ENCODE results near the gene GZMM. TPM values are rescaled to one million over a fixed set of nuclear protein-coding genes. Genes with fewer than 3 reads are reported as not detected.

Gene GZMM
- total RNA-seq, 2 donors from 2014 or later = 0.61 to 1.0 TPM

- no peak for TF ChIP-seq CTCF (IDR thresholded peaks at IDR 0.05)
- Histone ChIP-seq H3K9me3 (no peaks in the 10 kb centered on the region), H3K27ac (no peak overlapping the region), H3K4me3 (no peak overlapping the region), H3K4me1 (no peaks in the 10 kb centered on the region), H3K36me3 (no peaks in the 10 kb centered on the region), H3K27me3 (peaks cover 19% of the 10 kb centered on the region), H3K9ac (ENCODE audit: low read depth in 2 of 2, low read length in 2 of 2) (no peak overlapping the region)
- intact Hi-C loops (cut with DNase I) = no loop called here
- no peak for DNase-seq
Observed at GRCh38 chr19:594265-594870, 50.5 kb downstream of the GZMM start.

GRCh38 chr19:595326-596262 is 51.7 kb downstream of the GZMM start:
- Histone ChIP-seq H3K36me3 (no peaks in the 10 kb centered on the region), H3K4me3 (no peak overlapping the region), H3K9me3 (no peaks in the 10 kb centered on the region), H3K27ac (no peak overlapping the region), H3K9ac (ENCODE audit: low read depth in 2 of 2, low read length in 2 of 2) (no peak overlapping the region), H3K4me1 (no peaks in the 10 kb centered on the region), H3K27me3 (peaks cover 14% of the 10 kb centered on the region)
- no peak for TF ChIP-seq CTCF (IDR thresholded peaks at IDR 0.05)
- intact Hi-C loops (cut with DNase I) = no loop called here
- no peak for DNase-seq

DNA sequence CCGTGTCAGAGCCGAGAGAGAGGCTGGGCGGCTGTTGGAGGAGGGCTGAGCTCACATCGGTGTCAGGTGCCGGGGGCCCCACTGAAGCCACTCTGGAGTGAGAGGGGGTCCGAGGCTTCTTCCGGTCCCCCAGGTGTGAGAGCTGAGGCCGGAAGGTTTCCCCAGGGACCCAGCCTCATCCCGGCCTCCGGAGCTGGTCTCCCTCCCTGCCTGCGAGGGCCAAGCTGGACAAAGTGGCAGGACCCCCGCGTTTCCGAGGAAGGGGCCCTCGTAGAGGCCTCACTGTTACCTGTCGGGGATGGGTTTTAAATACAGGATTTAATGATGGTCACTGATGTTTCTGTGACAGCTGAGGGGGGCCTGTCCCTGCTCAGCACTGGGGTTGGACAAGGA is 52.4 kb downstream of the GZMM start:
- no peaks in the 10 kb centered on the region for H3K9me3 ChIP-seq
- no peaks in the 10 kb centered on the region for H3K36me3 ChIP-seq
- H3K27ac ChIP-seq = no peak overlapping the region
- H3K27me3 ChIP-seq = peaks cover 7% of the 10 kb centered on the region
- no peak for DNase-seq
- no peak for TF ChIP-seq CTCF (IDR thresholded peaks at IDR 0.05)
- intact Hi-C loops (cut with DNase I) = no loop called here
- no peak overlapping the region for H3K9ac ChIP-seq (ENCODE audit: low read depth in 2 of 2, low read length in 2 of 2)
- H3K4me1 ChIP-seq = no peaks in the 10 kb centered on the region
- no peak overlapping the region for H3K4me3 ChIP-seq

GRCh38 chr19:597406-598315 is 53.8 kb downstream of the GZMM start:
- H3K36me3 ChIP-seq = no peaks in the 10 kb centered on the region
- no peaks in the 10 kb centered on the region for H3K27me3 ChIP-seq
- H3K27ac ChIP-seq = no peak overlapping the region
- no peak overlapping the region for H3K9ac ChIP-seq (ENCODE audit: low read depth in 2 of 2, low read length in 2 of 2)
- intact Hi-C loops (cut with DNase I) = no loop called here
- no peaks in the 10 kb centered on the region for H3K4me1 ChIP-seq
- DNase-seq = no peak
- TF ChIP-seq CTCF (IDR thresholded peaks at IDR 0.05) = no peak
- H3K9me3 ChIP-seq = no peaks in the 10 kb centered on the region
- H3K4me3 ChIP-seq = no peak overlapping the region

Other genes with a start within 250 kb of the GZMM start
- gene MIER2, start 199.3 kb upstream of the GZMM start, total RNA-seq = 10 to 100 TPM; 17.3 to 19.1 TPM
- gene C2CD4C, start 134.9 kb upstream of the GZMM start, total RNA-seq = under 1 TPM; 0.52 to 0.96 TPM
- 1 to 10 TPM; 2.7 to 9.5 TPM for gene SHC2, start 83.0 kb upstream of the GZMM start, total RNA-seq
- gene MADCAM1, start 47.6 kb upstream of the GZMM start, total RNA-seq = 1 to 10 TPM; 4.5 to 7.3 TPM
- gene TPGS1, start 36.6 kb upstream of the GZMM start, total RNA-seq = 10 to 100 TPM; 13.3 to 14.4 TPM
- 10 to 100 TPM; 60.7 to 93.4 TPM for gene CDC34, start 12.3 kb upstream of the GZMM start, total RNA-seq
- 1,000 to 10,000 TPM in 1 of 2 donors, 100 to 1,000 TPM in 1; 920 to 1,084 TPM for gene BSG, start 28.5 kb downstream of the GZMM start, total RNA-seq
- gene HCN2, start 45.8 kb downstream of the GZMM start, total RNA-seq = under 1 TPM; 0.17 to 0.40 TPM
- 10 to 100 TPM; 50.2 to 77.3 TPM for gene POLRMT, start 89.5 kb downstream of the GZMM start, total RNA-seq
- gene FGF22, start 95.8 kb downstream of the GZMM start, total RNA-seq = not detected
- 10 to 100 TPM; 54.6 to 74.7 TPM for gene RNF126, start 119.2 kb downstream of the GZMM start, total RNA-seq
- 10 to 100 TPM in 1 of 2 donors, 1 to 10 TPM in 1; 4.5 to 10.1 TPM for gene FSTL3, start 132.3 kb downstream of the GZMM start, total RNA-seq
- gene PRSS57, start 151.4 kb downstream of the GZMM start, total RNA-seq = not detected
- 10 to 100 TPM in 1 of 2 donors, 1 to 10 TPM in 1; 3.9 to 13.5 TPM for gene PALM, start 164.9 kb downstream of the GZMM start, total RNA-seq
- 100 to 1,000 TPM; 285 to 320 TPM for gene MISP, start 207.1 kb downstream of the GZMM start, total RNA-seq

All from colonic mucosa (tissue), 4 donors.